ENCODE results near the gene TLE3. TPM values are rescaled to one million over a fixed set of nuclear protein-coding genes. Genes with fewer than 3 reads are reported as not detected.

The TLE3 gene
- total RNA-seq, 1 donor = 12.3 TPM

GRCh38 chr15:70014331-70014730 is 83.4 kb downstream of the TLE3 start:
- no peak overlapping the region for H3K4me3 ChIP-seq (ENCODE audit: low read depth, low read length)
- no peak for DNase-seq (ENCODE audit: low read depth)
- TF ChIP-seq, protein P1, sequence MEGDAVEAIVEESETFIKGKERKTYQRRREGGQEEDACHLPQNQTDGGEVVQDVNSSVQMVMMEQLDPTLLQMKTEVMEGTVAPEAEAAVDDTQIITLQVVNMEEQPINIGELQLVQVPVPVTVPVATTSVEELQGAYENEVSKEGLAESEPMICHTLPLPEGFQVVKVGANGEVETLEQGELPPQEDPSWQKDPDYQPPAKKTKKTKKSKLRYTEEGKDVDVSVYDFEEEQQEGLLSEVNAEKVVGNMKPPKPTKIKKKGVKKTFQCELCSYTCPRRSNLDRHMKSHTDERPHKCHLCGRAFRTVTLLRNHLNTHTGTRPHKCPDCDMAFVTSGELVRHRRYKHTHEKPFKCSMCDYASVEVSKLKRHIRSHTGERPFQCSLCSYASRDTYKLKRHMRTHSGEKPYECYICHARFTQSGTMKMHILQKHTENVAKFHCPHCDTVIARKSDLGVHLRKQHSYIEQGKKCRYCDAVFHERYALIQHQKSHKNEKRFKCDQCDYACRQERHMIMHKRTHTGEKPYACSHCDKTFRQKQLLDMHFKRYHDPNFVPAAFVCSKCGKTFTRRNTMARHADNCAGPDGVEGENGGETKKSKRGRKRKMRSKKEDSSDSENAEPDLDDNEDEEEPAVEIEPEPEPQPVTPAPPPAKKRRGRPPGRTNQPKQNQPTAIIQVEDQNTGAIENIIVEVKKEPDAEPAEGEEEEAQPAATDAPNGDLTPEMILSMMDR (IDR thresholded peaks at IDR 0.05; ENCODE audit: insufficient read depth, low read length) = no peak

DNA sequence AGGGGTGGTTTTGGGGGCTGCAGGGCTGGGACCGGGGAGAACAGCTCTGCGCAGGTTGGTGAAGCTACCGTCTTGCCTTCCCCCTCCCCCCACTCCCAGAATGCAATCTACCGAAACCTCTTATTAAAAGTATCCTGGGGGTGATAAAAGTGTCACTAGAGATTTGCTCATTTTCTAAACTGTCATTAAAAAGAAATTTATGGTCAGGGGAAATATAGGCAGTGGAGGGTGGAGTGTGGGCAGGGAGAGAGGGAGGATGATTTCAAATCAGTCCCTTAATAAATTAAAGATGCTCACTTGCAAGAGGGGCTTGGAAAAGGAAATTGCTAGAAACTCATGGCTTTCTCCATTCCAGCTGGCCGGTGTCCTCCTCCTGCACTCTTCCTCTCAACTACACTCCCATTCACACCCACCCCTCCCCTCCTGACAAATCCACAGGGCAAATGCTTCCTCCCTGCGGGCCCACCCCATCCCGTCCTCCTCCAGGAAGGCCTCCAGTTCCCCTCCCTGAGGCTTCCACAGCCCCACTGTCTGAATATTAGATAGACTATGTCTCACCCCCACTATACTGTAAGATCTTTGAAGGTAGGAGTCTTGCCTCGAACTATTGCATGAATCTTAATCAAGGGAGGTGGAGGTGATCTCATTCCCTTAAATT is 83.9 kb downstream of the TLE3 start:
- no peak for DNase-seq (ENCODE audit: low read depth)
- TF ChIP-seq, protein P1 (IDR thresholded peaks at IDR 0.05; ENCODE audit: insufficient read depth, low read length) = no peak
- H3K4me3 ChIP-seq (ENCODE audit: low read depth, low read length) = no peak overlapping the region

- DNase-seq (ENCODE audit: low read depth) = no peak
- TF ChIP-seq, protein P1 (IDR thresholded peaks at IDR 0.05; ENCODE audit: insufficient read depth, low read length) = no peak
- H3K4me3 ChIP-seq (ENCODE audit: low read depth, low read length) = no peak overlapping the region
Observed at GRCh38 chr15:70012895-70013294, 84.8 kb downstream of the TLE3 start.

DNA sequence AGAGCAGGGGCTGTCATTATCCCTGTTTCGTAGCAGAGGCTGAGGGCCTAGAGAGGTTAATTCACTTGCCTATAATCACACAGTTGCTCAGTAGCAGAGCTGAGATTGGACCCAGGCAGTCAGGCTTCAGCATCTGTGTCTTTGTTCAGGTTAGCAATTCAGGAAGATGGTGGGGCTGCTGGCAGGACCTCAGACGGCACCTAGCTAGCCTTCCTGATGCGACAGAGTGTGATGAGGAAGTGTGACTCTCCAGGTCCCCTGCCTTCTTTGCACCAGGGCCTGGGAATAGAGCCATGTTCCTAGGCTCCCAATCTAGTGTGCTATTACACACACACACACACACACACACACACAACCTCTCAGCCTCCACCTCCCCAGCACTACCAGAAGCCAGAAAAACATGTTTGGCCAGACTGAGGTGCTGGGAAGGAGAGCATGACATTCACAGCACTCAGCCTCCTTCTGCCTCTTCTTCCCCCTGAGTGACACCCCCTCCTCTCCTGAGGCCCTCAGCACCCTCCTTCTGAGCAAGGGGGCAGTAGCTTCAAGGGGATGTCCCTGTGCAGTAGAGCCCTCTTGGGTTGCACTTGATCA is 88.9 kb downstream of the TLE3 start:
- TF ChIP-seq, protein P1 (IDR thresholded peaks at IDR 0.05; ENCODE audit: insufficient read depth, low read length) = no peak
- no peak for DNase-seq (ENCODE audit: low read depth)

DNA sequence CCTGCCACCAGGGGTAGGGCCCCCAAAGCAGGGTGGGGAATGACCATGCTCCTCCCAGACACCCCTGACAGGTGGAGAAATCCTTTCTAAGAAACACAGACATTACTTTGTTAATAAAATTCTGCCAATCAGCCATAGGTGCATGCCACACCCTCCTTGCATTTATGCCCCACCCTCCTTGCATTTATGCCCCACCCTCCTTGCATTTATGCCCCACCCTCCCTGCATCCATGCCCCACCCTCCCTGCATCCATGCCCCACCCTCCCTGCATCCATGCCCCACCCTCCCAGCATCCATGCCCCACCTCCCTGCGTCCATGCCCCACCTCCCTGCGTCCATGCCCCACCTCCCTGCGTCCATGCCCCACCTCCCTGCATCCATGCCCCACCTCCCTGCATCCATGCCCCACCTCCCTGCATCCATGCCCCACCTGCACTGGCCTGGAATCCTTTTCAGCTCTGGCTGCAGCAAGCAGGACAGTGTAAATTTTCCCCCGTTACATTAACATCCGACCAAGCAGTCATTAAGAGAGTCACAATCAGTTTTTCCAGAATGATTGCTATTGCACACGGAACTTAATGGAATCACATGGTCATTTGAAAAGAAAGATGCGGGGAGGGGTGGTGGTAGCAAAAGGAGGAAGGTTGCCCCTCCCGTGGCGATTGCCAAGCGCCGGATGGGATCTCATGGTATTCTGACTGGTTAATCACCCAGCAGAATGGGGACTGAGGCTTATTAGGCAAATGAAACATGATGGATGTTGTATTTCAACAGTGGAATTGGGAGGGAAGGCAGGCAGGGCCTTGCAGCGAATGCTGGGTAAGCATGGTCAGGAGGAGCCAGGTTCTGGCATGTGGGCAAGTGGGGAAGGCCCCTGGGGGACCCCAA is 91.2 kb downstream of the TLE3 start:
- TF ChIP-seq, protein P1 (IDR thresholded peaks at IDR 0.05; ENCODE audit: insufficient read depth, low read length) = no peak
- no peak overlapping the region for H3K4me3 ChIP-seq (ENCODE audit: low read depth, low read length)
- no peak for DNase-seq (ENCODE audit: low read depth)

More for the DNA sequence above, 88.9 kb downstream of the TLE3 start:
- no peak overlapping the region for H3K4me3 ChIP-seq (ENCODE audit: low read depth, low read length)

DNA sequence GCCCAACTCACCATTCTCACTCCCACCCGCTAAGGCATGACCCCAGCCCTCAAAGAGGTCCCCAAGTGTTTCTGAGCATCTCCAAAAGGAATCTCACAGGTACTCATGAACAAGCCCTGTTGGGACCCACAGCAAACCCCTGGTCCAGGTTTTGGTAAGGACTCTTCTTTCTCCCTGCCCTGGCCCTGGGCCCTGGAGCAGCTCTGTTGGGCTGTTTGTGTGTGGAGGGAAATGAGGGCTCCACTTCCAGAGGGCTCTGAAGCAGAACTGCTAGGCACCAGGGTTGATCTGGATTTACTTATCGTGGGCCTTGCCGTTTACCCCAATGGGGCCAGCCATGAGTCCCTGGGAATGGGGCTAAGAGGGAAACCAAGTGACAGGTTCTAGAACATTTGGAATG is 92.9 kb downstream of the TLE3 start:
- DNase-seq (ENCODE audit: low read depth) = no peak
- TF ChIP-seq, protein P1 (IDR thresholded peaks at IDR 0.05; ENCODE audit: insufficient read depth, low read length) = no peak
- H3K4me3 ChIP-seq (ENCODE audit: low read depth, low read length) = no peak overlapping the region

Measured in fibroblast of the aortic adventitia (primary cell).